Type B pancreatic cell (in vitro differentiated cells): ENCODE data around the gene LIN52. TPM values are rescaled to one million over a fixed set of nuclear protein-coding genes. Genes with fewer than 3 reads are reported as not detected.

Experiments used
- DNase-seq: peaks from one replicate; pipeline ENCODE4 v3.0.0; 2021; ENCODE audit warnings: mixed read lengths; ENCODE audit not compliant: unreplicated experiment; ENCODE audit errors: extremely low spot score
- H3K27ac Mint-ChIP-seq: 2 replicates; pipeline ENCODE4 v1.8.0; 2021; ENCODE audit warnings: mild to moderate bottlenecking, mixed read lengths
- H3K27me3 Mint-ChIP-seq: 2 replicates; pipeline ENCODE4 v1.8.0; 2021; ENCODE audit warnings: mixed read lengths
- H3K36me3 Mint-ChIP-seq: 2 replicates; pipeline ENCODE4 v1.8.0; 2021; ENCODE audit warnings: mixed read lengths
- H3K4me1 Mint-ChIP-seq: one replicate; pipeline ENCODE4 v1.8.0; 2021; ENCODE audit warnings: mixed read lengths; ENCODE audit not compliant: unreplicated experiment
- H3K4me3 Mint-ChIP-seq: 2 replicates; pipeline ENCODE4 v1.8.0; 2021; ENCODE audit warnings: mild to moderate bottlenecking, mixed read lengths
- H3K9me3 Mint-ChIP-seq: 2 replicates; pipeline ENCODE4 v1.8.0; 2021; ENCODE audit warnings: mixed read lengths
- CTCF ChIP-seq: fragments of 200-600 bp; sonication (generic); conservative IDR thresholded peaks from 2 replicates; pipeline ENCODE4 v1.5.0; 2021; ENCODE audit warnings: antibody characterized with exemption, mild to moderate bottlenecking
- total RNA-seq: library from RNA; stranded (reverse); gene quantifications from 2 replicates; pipeline ENCODE4 v1.2.1, GENCODE V29; 2021; ENCODE audit warnings: low replicate concordance

The LIN52 gene
- total RNA-seq, 1 donor from 2014 or later, result 15.1 TPM

GRCh38 chr14:74238974-74239847 is 154.5 kb downstream of the LIN52 start, which contains the start of gene VSX2:
TSS of gene VSX2 (plus strand) at chr14:74239449. CDS start at chr14:74239562, 113 bp downstream.
- peak within 1 kb of the TSS; percentile 73 for H3K4me3 Mint-ChIP-seq

DNA sequence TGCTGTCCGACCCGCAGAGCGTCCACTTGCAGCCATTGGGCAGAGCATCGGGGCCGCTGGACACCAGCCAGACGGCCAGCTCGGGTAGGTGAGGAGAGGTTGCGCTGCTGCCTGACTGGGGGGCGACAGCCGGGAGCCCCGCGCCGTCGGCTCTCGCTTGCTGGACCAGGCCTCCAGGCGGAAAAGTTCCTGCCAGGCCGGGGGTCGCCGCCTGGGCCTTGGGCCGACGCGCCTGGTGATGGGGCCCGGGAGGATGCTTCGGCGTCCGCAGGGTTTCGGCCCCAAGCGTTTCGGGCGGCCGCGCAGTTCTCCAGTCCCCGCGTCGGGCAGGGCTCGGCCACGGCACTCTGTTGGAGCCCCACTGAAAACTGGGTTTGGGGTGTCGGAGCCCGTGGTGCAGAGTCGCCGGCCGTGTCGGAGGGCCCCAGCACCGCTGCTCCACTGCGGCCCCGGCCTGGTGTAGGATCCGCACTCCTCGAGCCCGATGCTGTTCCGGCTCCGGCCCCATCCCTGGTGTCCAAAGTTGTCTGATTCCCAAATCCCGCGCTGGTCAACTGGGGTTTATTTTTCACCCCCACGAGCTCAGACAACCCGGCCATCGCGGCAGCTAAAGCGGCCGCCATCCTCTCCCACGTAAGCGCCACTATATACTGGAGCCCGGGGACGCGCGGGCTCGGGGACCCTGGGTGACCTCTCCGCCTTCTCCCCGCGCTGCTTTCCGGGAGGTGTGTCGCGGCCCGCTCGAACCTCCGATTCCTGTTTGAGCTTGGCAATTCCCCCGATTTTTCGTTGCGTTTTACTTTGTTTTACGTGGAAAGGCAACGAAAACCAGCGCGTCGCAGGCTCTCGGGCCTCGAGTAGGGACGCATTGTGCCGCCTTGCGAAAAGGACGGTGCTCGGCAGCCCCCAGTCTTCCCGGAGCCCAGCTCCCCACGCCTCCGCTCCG is 155.4 kb downstream of the LIN52 start:
- TF ChIP-seq CTCF, result no peak
- peak overlapping the region; percentile 73 for H3K4me3 Mint-ChIP-seq
- H3K9me3 Mint-ChIP-seq, result peaks cover 4% of the 10 kb centered on the region
- H3K27me3 Mint-ChIP-seq, result peaks cover 89% of the 10 kb centered on the region
- no peaks in the 10 kb centered on the region for H3K36me3 Mint-ChIP-seq
- H3K27ac Mint-ChIP-seq, result no peak overlapping the region
- no peak for DNase-seq
- H3K4me1 Mint-ChIP-seq, result no peaks in the 10 kb centered on the region

More at GRCh38 chr14:74238974-74239847, 154.5 kb downstream of the LIN52 start, which contains the start of gene VSX2:
- H3K27me3 Mint-ChIP-seq, result peaks cover 89% of the 10 kb centered on the region
- no peaks in the 10 kb centered on the region for H3K36me3 Mint-ChIP-seq
- H3K27ac Mint-ChIP-seq, result peak within 1 kb of the TSS; percentile 46
- DNase-seq, result no peak
- H3K9me3 Mint-ChIP-seq, result peaks cover 4% of the 10 kb centered on the region
- H3K4me1 Mint-ChIP-seq, result no peaks in the 10 kb centered on the region
- no peak for TF ChIP-seq CTCF

GRCh38 chr14:74240794-74241651 is 156.3 kb downstream of the LIN52 start:
- no peak for DNase-seq
- no peak for TF ChIP-seq CTCF

DNA sequence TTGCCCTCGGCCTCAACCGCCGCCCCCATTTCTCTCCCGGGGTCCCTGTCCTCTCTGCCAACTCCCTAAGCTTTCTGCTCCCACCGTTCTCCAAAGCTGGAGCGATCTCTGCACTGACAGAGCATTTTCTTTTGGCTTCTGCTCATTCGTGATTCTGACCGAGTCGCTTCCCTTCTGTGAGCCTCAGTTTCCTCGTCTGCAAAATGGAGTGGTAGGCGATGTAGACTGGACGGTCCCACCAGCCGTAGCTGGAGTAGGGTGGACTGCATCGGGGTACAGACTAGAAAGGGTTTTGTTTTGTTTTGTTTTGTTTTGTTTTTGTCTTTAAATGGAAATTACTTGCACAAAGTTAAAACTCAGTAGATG is 156.9 kb downstream of the LIN52 start:
- no peak for DNase-seq
- TF ChIP-seq CTCF, result no peak
- H3K27me3 Mint-ChIP-seq, result peaks cover 94% of the 10 kb centered on the region
- H3K9me3 Mint-ChIP-seq, result peaks cover 4% of the 10 kb centered on the region
- H3K27ac Mint-ChIP-seq, result no peak overlapping the region
- H3K36me3 Mint-ChIP-seq, result no peaks in the 10 kb centered on the region
- peak overlapping the region; percentile 77 for H3K4me3 Mint-ChIP-seq
- H3K4me1 Mint-ChIP-seq, result no peaks in the 10 kb centered on the region

More at GRCh38 chr14:74240794-74241651, 156.3 kb downstream of the LIN52 start:
- Mint-ChIP-seq H3K4me3 (peak overlapping the region; percentile 77), H3K4me1 (no peaks in the 10 kb centered on the region), H3K36me3 (no peaks in the 10 kb centered on the region), H3K27ac (no peak overlapping the region), H3K27me3 (peaks cover 92% of the 10 kb centered on the region), H3K9me3 (peaks cover 4% of the 10 kb centered on the region)
